Gastroesophageal sphincter (tissue), 3 donors: ENCODE measurements around the gene RPTOR.

Experiments used
- EP300 ChIP-seq: sonication (generic); formaldehyde crosslinking; IDR thresholded peaks from one replicate; pipeline ENCODE4 v1.6.1; 2017; ENCODE audit warnings: antibody characterized with exemption, mild to moderate bottlenecking
- POLR2AphosphoS5 ChIP-seq: sonication (generic); formaldehyde crosslinking; IDR thresholded peaks from one replicate; pipeline ENCODE4 v1.6.1; 2017; ENCODE audit warnings: antibody characterized with exemption
- TF ChIP-seq, protein P1 (sequence below), 4 experiments: fragments of 200-600 bp in 2 of 4; fragments of 450-650 bp in 2 of 4; sonication (generic) in 1 of 4; IDR thresholded peaks; one replicate each; pipeline ENCODE4 v1.5.1; 2017 to 2019; ENCODE audit warnings: antibody characterized with exemption in 4 of 4, mild to moderate bottlenecking in 2 of 4, moderate library complexity in 2 of 4

DNA sequence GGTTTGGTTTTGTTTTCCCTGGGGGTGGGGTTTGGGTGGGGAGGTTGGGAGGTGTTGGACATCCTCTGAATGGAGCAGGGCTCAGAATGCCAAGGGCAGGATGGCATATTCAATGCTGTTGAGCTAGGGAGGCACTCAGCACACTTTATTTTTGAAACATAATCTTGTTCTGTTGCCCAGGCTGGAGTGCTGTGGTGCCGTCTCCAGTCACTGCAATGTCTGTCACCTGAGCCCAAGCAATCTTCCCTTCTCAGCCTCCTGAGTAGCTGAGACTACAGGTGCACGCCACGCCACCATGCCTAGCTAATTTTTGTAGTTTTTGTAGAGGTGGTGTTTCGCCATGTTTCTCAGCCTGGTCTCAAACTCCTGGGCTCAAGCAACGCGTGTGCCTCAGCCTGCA lies 186.1 kb downstream of the RPTOR start:
- TF ChIP-seq, protein P1, sequence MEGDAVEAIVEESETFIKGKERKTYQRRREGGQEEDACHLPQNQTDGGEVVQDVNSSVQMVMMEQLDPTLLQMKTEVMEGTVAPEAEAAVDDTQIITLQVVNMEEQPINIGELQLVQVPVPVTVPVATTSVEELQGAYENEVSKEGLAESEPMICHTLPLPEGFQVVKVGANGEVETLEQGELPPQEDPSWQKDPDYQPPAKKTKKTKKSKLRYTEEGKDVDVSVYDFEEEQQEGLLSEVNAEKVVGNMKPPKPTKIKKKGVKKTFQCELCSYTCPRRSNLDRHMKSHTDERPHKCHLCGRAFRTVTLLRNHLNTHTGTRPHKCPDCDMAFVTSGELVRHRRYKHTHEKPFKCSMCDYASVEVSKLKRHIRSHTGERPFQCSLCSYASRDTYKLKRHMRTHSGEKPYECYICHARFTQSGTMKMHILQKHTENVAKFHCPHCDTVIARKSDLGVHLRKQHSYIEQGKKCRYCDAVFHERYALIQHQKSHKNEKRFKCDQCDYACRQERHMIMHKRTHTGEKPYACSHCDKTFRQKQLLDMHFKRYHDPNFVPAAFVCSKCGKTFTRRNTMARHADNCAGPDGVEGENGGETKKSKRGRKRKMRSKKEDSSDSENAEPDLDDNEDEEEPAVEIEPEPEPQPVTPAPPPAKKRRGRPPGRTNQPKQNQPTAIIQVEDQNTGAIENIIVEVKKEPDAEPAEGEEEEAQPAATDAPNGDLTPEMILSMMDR (IDR thresholded peaks at IDR 0.05) = no peak
- TF ChIP-seq POLR2AphosphoS5 (no peak), EP300 (no peak)
